Epithelial cell of proximal tubule (primary cell): ENCODE measurements around the gene COL25A1. TPM values are rescaled to one million over a fixed set of nuclear protein-coding genes. Genes with fewer than 3 reads are reported as not detected.
"Not testable (repeated sequence)": the region's sequence is repeated elsewhere in the genome, so short reads cannot be mapped to it uniquely, and the experiment has no call there.

Experiments used
- DNase-seq: peaks from one replicate; pipeline ENCODE4 v3.0.0-alpha.2; 2011; ENCODE audit warnings: low read depth
- H3K4me3 ChIP-seq: 2 replicates; pipeline ENCODE4 v1.5.1; 2011; ENCODE audit warnings: low read depth, mild to moderate bottlenecking, low read length
- total RNA-seq: library from RNA; depleted of rRNA; stranded (reverse); fragments of >200 nt; gene quantifications from 2 replicates; pipeline ENCODE4 v1.2.3, GENCODE V29; 2015
- TF ChIP-seq, protein P1 (sequence below): conservative IDR thresholded peaks from 2 replicates; pipeline ENCODE4 v1.5.1; 2012; ENCODE audit warnings: low read depth, mild to moderate bottlenecking, low read length

COL25A1 gene
- total RNA-seq, 1 donor from 2014 or later, result 0.46 TPM

GRCh38 chr4:108941904-108942430 lies 360.5 kb downstream of the COL25A1 start:
- TF ChIP-seq, protein P1, sequence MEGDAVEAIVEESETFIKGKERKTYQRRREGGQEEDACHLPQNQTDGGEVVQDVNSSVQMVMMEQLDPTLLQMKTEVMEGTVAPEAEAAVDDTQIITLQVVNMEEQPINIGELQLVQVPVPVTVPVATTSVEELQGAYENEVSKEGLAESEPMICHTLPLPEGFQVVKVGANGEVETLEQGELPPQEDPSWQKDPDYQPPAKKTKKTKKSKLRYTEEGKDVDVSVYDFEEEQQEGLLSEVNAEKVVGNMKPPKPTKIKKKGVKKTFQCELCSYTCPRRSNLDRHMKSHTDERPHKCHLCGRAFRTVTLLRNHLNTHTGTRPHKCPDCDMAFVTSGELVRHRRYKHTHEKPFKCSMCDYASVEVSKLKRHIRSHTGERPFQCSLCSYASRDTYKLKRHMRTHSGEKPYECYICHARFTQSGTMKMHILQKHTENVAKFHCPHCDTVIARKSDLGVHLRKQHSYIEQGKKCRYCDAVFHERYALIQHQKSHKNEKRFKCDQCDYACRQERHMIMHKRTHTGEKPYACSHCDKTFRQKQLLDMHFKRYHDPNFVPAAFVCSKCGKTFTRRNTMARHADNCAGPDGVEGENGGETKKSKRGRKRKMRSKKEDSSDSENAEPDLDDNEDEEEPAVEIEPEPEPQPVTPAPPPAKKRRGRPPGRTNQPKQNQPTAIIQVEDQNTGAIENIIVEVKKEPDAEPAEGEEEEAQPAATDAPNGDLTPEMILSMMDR, result no peak
- no peak overlapping the region for H3K4me3 ChIP-seq
- no peak for DNase-seq

- TF ChIP-seq, protein P1, result no peak
- DNase-seq, result no peak
- H3K4me3 ChIP-seq, result no peak overlapping the region
Observed at GRCh38 chr4:108940634-108941033, 361.8 kb downstream of the COL25A1 start.

DNA sequence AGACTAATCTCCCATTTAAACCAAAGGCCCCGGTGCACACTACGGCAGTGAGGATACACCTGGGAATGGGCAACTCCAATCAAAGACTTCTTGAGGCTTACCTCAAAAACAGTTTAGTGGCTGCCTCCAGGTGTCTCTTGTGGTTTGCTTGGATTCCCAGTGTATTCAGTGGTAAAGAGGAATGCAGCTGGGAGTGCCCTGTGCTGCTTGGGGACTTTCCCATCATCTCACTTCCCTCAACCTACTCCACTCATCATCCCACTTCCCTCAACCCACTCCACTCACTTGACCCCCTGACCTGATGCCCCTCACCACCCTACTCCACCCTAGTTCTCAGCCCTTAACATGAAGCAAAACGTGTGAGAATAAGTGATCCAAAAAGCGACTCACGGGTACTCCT lies 362.3 kb downstream of the COL25A1 start:
- DNase-seq, result peak; percentile 0
- no peak overlapping the region for H3K4me3 ChIP-seq
- TF ChIP-seq, protein P1, result no peak

- no peak overlapping the region for H3K4me3 ChIP-seq
- TF ChIP-seq, protein P1, result no peak
- DNase-seq, result no peak
Observed at GRCh38 chr4:108937066-108937465, 365.4 kb downstream of the COL25A1 start.

- DNase-seq, H3K4me3 ChIP-seq: not testable (repeated sequence)
Observed at GRCh38 chr4:108933925-108934324, 368.5 kb downstream of the COL25A1 start.

DNA sequence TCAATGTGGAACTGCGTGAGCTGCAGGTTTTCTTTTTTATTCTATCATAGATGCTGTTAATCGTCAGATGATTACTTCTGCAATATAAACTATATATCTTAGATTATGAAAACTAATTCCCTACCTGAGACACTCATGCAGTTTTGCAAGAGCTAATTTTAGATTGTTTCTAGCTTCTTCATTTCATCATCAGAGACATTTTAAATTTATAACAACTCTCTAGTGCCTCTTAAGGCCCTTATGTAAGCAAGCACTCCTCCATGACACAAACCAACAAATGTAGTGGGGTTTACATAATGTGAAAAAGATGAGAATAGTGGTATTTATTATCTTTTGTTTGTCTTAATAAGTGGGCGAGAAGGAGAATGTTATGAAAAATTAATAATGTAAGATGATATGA lies 369.4 kb downstream of the COL25A1 start:
- no peak for DNase-seq
- TF ChIP-seq, protein P1, result no peak
- H3K4me3 ChIP-seq, result no peak overlapping the region

DNA sequence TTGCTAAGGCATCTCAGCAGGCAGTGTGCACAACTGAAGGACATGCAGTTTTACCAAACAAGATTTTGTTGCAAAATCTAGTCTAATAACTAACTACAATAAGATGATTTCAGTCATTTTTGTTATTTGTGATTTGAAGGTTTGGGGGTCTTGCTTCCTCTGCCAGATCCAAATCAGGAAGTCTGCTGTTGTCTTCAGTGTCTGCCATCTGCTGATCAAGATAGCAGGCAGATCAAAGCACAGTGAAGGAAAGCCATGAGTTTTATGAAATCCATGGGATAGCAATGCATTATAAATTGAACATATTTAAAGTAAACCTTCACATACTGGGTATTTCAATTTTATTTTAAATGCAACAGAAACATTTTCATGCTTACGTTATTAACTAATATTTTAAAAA lies 370.5 kb downstream of the COL25A1 start:
- H3K4me3 ChIP-seq, result no peak overlapping the region
- no peak for DNase-seq
- TF ChIP-seq, protein P1, result no peak
